T-helper 1 cell treated with Interleukin-12 subunit alpha and Interleukin-12 subunit beta and Interleukin-4 antibody, amounts not matched to agents 30 μg/mL and 1 μg/mL, for 36 hours (primary cell): ENCODE measurements around the gene APBB2.

Experiments used
- H3K27ac Mint-ChIP-seq: one replicate; pipeline ENCODE4 v1.8.0; 2021; ENCODE audit warnings: mild to moderate bottlenecking, mixed read lengths
- H3K27me3 Mint-ChIP-seq: one replicate; pipeline ENCODE4 v1.8.0; 2021; ENCODE audit warnings: low read depth, mixed read lengths
- H3K36me3 Mint-ChIP-seq: one replicate; pipeline ENCODE4 v1.8.0; 2021; ENCODE audit warnings: low read depth, mixed read lengths
- H3K4me1 Mint-ChIP-seq: one replicate; pipeline ENCODE4 v1.8.0; 2021; ENCODE audit warnings: low read depth, mixed read lengths
- H3K4me3 Mint-ChIP-seq: one replicate; pipeline ENCODE4 v1.8.0; 2021; ENCODE audit warnings: mild to moderate bottlenecking, moderate library complexity, mixed read lengths
- H3K9me3 Mint-ChIP-seq: one replicate; pipeline ENCODE4 v1.8.0; 2021; ENCODE audit warnings: mixed read lengths

APBB2 gene

DNA sequence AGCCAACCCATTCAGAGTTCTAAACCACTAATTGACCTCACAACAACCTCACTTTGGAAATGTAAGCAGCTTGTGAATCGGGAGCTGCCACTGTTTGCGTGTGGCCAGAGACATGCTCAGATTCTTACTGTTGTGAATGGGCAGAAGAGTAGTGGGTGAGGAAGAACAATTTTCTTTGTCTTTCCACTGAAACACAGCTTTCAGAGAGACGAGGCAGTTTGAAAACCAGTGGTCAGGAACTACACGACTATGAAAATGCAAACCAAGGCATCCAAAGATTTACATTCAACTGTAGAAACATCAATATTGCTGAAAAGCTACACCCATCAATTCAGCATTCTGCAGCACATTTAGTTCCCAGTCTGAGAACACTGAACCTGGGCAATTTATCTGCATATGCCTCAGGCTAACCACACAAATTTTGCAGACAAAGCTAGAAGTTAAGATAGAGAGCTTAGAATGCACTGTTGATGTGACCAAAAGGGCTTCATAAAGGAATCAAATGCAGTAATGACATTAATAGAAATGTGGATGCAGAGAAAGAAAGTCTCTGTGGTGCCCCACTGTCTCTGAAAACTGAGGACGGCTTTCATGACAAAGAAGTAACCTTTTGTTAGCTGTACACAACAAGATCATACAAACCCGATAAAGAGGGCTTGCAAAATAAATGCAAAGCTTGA is 134.3 kb downstream of the APBB2 start:
- H3K4me1 Mint-ChIP-seq, result no peaks in the 10 kb centered on the region
- no peak overlapping the region for H3K27ac Mint-ChIP-seq
- H3K9me3 Mint-ChIP-seq, result no peaks in the 10 kb centered on the region
- no peaks in the 10 kb centered on the region for H3K36me3 Mint-ChIP-seq
- H3K4me3 Mint-ChIP-seq, result no peak overlapping the region
- H3K27me3 Mint-ChIP-seq, result no peaks in the 10 kb centered on the region

DNA sequence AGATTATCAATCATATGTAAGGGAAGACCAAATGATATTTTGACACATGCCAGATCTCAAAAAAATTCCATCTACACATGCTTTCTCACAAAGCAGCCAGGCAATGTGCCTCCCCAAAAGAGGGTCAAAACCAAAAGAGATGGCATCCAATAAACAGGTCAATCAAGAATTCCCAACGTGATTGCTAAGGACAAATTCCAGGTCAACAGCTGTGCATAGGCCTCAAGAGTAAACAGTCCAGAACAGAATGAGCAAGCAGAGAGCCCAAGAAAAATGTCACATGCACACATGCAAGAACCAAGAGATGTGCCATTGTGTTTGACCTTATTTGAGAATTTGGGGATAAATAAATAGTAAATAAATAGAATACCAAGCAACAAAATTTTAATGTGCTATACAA is 136.7 kb downstream of the APBB2 start:
- Mint-ChIP-seq H3K27me3 (no peaks in the 10 kb centered on the region), H3K4me1 (no peaks in the 10 kb centered on the region), H3K36me3 (no peaks in the 10 kb centered on the region), H3K4me3 (no peak overlapping the region), H3K9me3 (no peaks in the 10 kb centered on the region), H3K27ac (no peak overlapping the region)

GRCh38 chr4:41076481-41076880 is 137.9 kb downstream of the APBB2 start:
- Mint-ChIP-seq H3K9me3 (no peaks in the 10 kb centered on the region), H3K27me3 (no peaks in the 10 kb centered on the region), H3K27ac (no peak overlapping the region)

DNA sequence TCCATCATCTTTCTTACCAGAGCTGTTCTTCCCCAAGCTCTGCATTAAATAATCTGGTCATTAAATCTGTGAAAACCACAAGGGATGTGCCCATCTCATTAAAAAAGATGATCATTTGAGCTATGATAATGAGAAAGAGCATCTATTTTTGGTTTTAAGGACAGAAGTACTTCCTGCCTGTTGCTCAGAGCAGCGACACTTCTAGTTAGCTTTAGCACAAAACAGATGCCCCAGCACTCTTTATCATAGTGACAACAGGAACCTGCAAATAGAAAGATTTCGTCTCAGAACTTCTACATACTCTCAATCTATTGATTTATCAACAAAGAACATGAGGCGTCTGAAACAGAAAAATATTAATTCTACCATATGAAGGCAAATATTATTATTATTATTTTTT is 140.1 kb downstream of the APBB2 start:
- H3K4me3 Mint-ChIP-seq, result no peak overlapping the region
- H3K4me1 Mint-ChIP-seq, result no peaks in the 10 kb centered on the region
- H3K27me3 Mint-ChIP-seq, result no peaks in the 10 kb centered on the region
- H3K9me3 Mint-ChIP-seq, result no peaks in the 10 kb centered on the region
- no peak overlapping the region for H3K27ac Mint-ChIP-seq
- H3K36me3 Mint-ChIP-seq, result no peaks in the 10 kb centered on the region

More at GRCh38 chr4:41076481-41076880, 137.9 kb downstream of the APBB2 start:
- Mint-ChIP-seq H3K4me1 (no peaks in the 10 kb centered on the region), H3K36me3 (no peaks in the 10 kb centered on the region), H3K4me3 (no peak overlapping the region)

DNA sequence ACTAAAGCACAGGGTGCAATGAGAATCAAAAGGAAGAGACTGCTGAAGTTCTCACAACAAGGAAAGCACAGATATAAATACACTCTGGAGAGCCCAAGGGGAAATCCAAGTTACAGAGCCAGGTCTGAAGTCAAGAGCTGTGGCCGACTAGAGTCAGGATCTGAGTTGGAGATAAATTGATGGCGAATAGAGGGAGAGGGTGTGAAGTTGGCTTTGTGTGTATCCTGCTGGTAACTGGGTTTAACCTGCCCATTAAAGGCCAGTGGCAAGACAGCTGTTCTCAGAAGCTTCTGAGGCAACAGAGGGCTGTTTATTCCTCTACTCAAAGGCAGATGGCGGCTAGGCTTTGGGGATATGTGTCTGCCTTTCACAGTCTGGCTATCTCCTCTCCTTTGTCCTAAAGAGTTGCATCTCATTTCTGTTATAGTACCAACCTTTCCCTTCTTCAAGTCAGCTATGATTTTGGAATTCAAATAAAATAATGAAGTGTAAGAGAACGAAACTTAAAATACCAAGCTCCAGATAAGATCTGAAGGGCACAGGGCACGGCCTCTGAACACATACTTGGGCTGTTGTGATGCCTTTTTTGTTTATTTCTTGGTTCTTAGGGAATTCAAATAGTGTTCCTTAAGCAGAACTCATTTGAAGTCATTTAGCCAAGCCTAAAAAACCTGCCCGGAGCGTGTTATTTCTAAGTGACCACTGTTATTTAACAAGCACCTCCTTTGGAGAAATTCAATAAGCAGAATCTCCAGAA is 142.1 kb downstream of the APBB2 start:
- Mint-ChIP-seq H3K36me3 (no peaks in the 10 kb centered on the region), H3K4me3 (no peak overlapping the region)

GRCh38 chr4:41070516-41071281 is 143.6 kb downstream of the APBB2 start:
- no peak overlapping the region for H3K4me3 Mint-ChIP-seq
- H3K36me3 Mint-ChIP-seq, result no peaks in the 10 kb centered on the region
- no peak overlapping the region for H3K27ac Mint-ChIP-seq
- H3K4me1 Mint-ChIP-seq, result no peaks in the 10 kb centered on the region
- H3K27me3 Mint-ChIP-seq, result no peaks in the 10 kb centered on the region
- no peaks in the 10 kb centered on the region for H3K9me3 Mint-ChIP-seq

More for the DNA sequence above, 142.1 kb downstream of the APBB2 start:
- Mint-ChIP-seq H3K27ac (no peak overlapping the region), H3K4me1 (no peaks in the 10 kb centered on the region), H3K9me3 (no peaks in the 10 kb centered on the region), H3K27me3 (no peaks in the 10 kb centered on the region)

DNA sequence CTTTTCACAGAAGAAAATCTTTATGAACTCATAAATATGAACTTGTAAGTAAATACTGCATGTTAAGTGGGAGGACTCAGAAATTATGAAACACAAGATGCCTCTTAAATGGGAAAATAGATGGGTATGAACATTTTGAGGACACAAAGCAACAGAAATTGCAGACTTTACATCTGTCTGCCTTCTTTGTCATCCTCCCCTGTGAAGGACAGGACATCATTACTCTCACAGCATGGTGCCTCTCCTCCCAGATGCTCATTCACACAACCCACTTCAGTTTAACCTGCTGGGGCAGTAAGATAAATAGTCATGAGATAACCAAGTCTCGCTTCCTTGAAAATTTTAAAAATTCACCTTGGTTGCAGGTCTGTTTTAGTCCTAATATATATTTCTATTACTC is 144.5 kb downstream of the APBB2 start:
- Mint-ChIP-seq H3K9me3 (no peaks in the 10 kb centered on the region), H3K4me3 (no peak overlapping the region), H3K36me3 (no peaks in the 10 kb centered on the region), H3K27me3 (no peaks in the 10 kb centered on the region), H3K4me1 (no peaks in the 10 kb centered on the region), H3K27ac (no peak overlapping the region)

GRCh38 chr4:41069257-41069656 is 145.1 kb downstream of the APBB2 start:
- Mint-ChIP-seq H3K36me3 (no peaks in the 10 kb centered on the region), H3K27ac (no peak overlapping the region), H3K4me3 (no peak overlapping the region), H3K27me3 (no peaks in the 10 kb centered on the region), H3K9me3 (no peaks in the 10 kb centered on the region), H3K4me1 (no peaks in the 10 kb centered on the region)

GRCh38 chr4:41067369-41067768 is 147.0 kb downstream of the APBB2 start:
- Mint-ChIP-seq H3K27ac (no peak overlapping the region), H3K9me3 (no peaks in the 10 kb centered on the region), H3K4me1 (no peaks in the 10 kb centered on the region), H3K27me3 (no peaks in the 10 kb centered on the region), H3K36me3 (no peaks in the 10 kb centered on the region), H3K4me3 (no peak overlapping the region)

GRCh38 chr4:41066049-41066448 is 148.3 kb downstream of the APBB2 start:
- no peaks in the 10 kb centered on the region for H3K4me1 Mint-ChIP-seq
- no peaks in the 10 kb centered on the region for H3K27me3 Mint-ChIP-seq
- no peaks in the 10 kb centered on the region for H3K36me3 Mint-ChIP-seq

DNA sequence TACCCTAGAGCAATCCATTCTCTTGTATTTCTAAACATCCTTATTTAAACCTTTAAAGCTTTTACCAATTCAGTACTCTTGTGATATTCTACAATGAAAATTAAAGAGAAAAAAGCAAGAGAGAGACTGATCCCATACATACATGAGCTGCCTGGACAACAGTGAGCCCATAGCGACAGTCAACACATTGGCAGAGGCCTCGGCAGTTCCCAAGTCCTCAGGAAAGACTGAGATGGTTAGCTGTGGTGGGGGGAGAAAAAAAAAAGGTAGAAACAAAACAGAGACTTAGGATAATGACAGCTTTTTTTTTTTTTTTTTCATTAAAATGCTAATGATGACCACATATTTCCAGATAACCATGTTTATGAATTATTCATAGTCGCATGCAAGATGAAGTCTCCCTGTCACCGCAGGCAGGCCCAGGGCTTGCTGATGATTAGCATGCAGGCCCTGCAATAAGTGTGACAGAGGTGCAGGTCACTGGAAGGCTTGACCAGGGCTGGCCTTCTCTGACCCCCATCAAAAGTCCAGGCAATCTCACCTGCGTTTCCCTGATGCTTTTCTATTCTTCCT is 148.8 kb downstream of the APBB2 start:
- no peak overlapping the region for H3K27ac Mint-ChIP-seq
- no peaks in the 10 kb centered on the region for H3K9me3 Mint-ChIP-seq
- H3K27me3 Mint-ChIP-seq, result no peaks in the 10 kb centered on the region
- no peaks in the 10 kb centered on the region for H3K36me3 Mint-ChIP-seq
- H3K4me3 Mint-ChIP-seq, result no peak overlapping the region
- no peaks in the 10 kb centered on the region for H3K4me1 Mint-ChIP-seq

More at GRCh38 chr4:41066049-41066448, 148.3 kb downstream of the APBB2 start:
- Mint-ChIP-seq H3K4me3 (no peak overlapping the region), H3K27ac (no peak overlapping the region), H3K9me3 (no peaks in the 10 kb centered on the region)

GRCh38 chr4:41064953-41065352 is 149.4 kb downstream of the APBB2 start:
- Mint-ChIP-seq H3K27ac (no peak overlapping the region), H3K4me3 (no peak overlapping the region)

DNA sequence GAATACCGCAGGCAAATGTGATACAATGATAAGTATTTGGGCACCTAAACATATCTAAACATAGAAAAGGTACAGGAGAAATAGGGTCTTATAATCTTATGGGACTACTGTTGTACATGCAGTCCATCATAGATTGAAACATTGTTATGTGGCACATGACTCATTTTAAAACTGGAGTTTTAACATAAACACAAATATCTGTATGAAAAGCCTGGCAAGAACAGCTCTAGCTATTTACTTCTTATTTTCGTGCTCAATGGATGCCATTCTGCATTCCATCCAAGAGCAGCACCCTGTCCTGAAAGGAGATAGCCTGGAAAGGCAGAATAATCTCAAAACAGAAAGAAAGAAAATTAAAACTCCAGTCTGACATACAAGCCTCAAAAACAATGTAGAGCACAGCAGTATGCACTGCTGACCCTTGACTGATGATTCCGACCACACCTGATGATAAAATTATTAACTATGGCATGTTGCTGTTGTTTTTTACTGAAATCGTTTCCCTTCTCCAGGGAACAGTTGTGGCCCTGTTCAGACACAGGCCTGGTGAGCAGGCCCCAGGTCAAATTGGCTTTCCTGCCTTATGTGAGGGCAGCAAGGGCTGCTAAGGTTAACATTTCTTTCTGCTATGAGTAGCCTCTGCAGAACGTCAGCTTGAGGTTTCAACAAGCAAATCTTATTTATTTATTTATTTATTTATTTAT is 152.7 kb downstream of the APBB2 start:
- Mint-ChIP-seq H3K27ac (no peak overlapping the region), H3K27me3 (no peaks in the 10 kb centered on the region), H3K36me3 (no peaks in the 10 kb centered on the region), H3K9me3 (peaks cover 4% of the 10 kb centered on the region), H3K4me1 (no peaks in the 10 kb centered on the region), H3K4me3 (no peak overlapping the region)

More at GRCh38 chr4:41064953-41065352, 149.4 kb downstream of the APBB2 start:
- Mint-ChIP-seq H3K27me3 (no peaks in the 10 kb centered on the region), H3K9me3 (no peaks in the 10 kb centered on the region), H3K4me1 (no peaks in the 10 kb centered on the region), H3K36me3 (no peaks in the 10 kb centered on the region)
